OCI-LY1 (cell line): ENCODE data around the gene ADCY7.

Source experiments
- H2AFZ ChIP-seq: fragments of 200-600 bp; sonication (generic), shearing (Covaris generic); 2 replicates; pipeline ENCODE4 v1.6.0; 2014; ENCODE audit warnings: antibody characterized with exemption, mild to moderate bottlenecking, low read length
- H3F3A ChIP-seq: fragments of 200-600 bp; sonication (generic), shearing (Covaris generic); 2 replicates; pipeline ENCODE4 v1.6.0; 2014; ENCODE audit warnings: mild to moderate bottlenecking, antibody characterized with exemption, low read length, moderate library complexity; ENCODE audit not compliant: insufficient read depth
- H3K27ac ChIP-seq: fragments of 200-600 bp; sonication (generic); 2 replicates; pipeline ENCODE4 v1.5.1; 2014; ENCODE audit warnings: low read length, mixed run types, mild to moderate bottlenecking, low read depth; ENCODE audit not compliant: poor library complexity, severe bottlenecking
- H3K27me3 ChIP-seq: fragments of 200-600 bp; sonication (generic); 2 replicates; pipeline ENCODE4 v1.6.0; 2014; ENCODE audit warnings: antibody characterized with exemption, mild to moderate bottlenecking, low read length, moderate library complexity; ENCODE audit not compliant: insufficient read depth
- H3K36me3 ChIP-seq: fragments of 200-600 bp; sonication (generic); 2 replicates; pipeline ENCODE4 v1.6.1; 2014; ENCODE audit warnings: mild to moderate bottlenecking, antibody characterized with exemption, low read length, moderate library complexity, mixed read lengths; ENCODE audit not compliant: insufficient read depth
- H3K4me1 ChIP-seq: fragments of 200-600 bp; sonication (generic); 2 replicates; pipeline ENCODE4 v1.5.1; 2014; ENCODE audit warnings: mild to moderate bottlenecking, low read length, moderate library complexity; ENCODE audit not compliant: insufficient read depth, severe bottlenecking
- H3K4me2 ChIP-seq: fragments of 200-600 bp; sonication (generic), shearing (Covaris generic); 2 replicates; pipeline ENCODE4 v1.6.1; 2014; ENCODE audit warnings: low read length
- H3K4me3 ChIP-seq: fragments of 200-600 bp; sonication (generic); 2 replicates; pipeline ENCODE4 v1.5.1; 2014; ENCODE audit warnings: low read length, low read depth, mild to moderate bottlenecking, mixed read lengths; ENCODE audit not compliant: poor library complexity, severe bottlenecking
- H3K79me2 ChIP-seq: fragments of 200-600 bp; shearing (Covaris generic); 2 replicates; pipeline ENCODE4 v1.6.1; 2016; ENCODE audit warnings: mixed run types, low read length, mixed read lengths; ENCODE audit not compliant: insufficient read depth
- H3K9ac ChIP-seq: fragments of 200-600 bp; sonication (generic), shearing (Covaris generic); 2 replicates; pipeline ENCODE4 v1.6.1; 2014; ENCODE audit warnings: mild to moderate bottlenecking, low read length, mixed read lengths
- H3K9me2 ChIP-seq: fragments of 200-600 bp; sonication (generic), shearing (Covaris generic); 2 replicates; pipeline ENCODE4 v1.6.1; 2014; ENCODE audit warnings: low read depth, mild to moderate bottlenecking, low read length, mixed read lengths
- H3K9me3 ChIP-seq: fragments of 200-600 bp; shearing (Covaris generic); 2 replicates; pipeline ENCODE4 v1.6.1; 2014; ENCODE audit warnings: low read length, mixed read lengths
- H4K20me1 ChIP-seq: fragments of 200-600 bp; sonication (generic), shearing (Covaris generic); 2 replicates; pipeline ENCODE4 v1.6.0; 2016; ENCODE audit warnings: mild to moderate bottlenecking, low read length; ENCODE audit not compliant: insufficient read depth
- EZH2 ChIP-seq: fragments of 200-600 bp; sonication (generic), shearing (Covaris generic); IDR thresholded peaks from 2 replicates; pipeline ENCODE4 v1.8.0; 2017; ENCODE audit warnings: borderline replicate concordance, mixed run types, mild to moderate bottlenecking, antibody characterized with exemption, low read length, moderate library complexity, mixed read lengths
- TF ChIP-seq, protein P1 (sequence below): fragments of 200-600 bp; sonication (generic), shearing (Covaris generic); IDR thresholded peaks from 2 replicates; pipeline ENCODE4 v1.5.1; 2017; ENCODE audit warnings: mild to moderate bottlenecking, antibody characterized with exemption, low read length, moderate library complexity, mixed read lengths

ADCY7 gene

DNA sequence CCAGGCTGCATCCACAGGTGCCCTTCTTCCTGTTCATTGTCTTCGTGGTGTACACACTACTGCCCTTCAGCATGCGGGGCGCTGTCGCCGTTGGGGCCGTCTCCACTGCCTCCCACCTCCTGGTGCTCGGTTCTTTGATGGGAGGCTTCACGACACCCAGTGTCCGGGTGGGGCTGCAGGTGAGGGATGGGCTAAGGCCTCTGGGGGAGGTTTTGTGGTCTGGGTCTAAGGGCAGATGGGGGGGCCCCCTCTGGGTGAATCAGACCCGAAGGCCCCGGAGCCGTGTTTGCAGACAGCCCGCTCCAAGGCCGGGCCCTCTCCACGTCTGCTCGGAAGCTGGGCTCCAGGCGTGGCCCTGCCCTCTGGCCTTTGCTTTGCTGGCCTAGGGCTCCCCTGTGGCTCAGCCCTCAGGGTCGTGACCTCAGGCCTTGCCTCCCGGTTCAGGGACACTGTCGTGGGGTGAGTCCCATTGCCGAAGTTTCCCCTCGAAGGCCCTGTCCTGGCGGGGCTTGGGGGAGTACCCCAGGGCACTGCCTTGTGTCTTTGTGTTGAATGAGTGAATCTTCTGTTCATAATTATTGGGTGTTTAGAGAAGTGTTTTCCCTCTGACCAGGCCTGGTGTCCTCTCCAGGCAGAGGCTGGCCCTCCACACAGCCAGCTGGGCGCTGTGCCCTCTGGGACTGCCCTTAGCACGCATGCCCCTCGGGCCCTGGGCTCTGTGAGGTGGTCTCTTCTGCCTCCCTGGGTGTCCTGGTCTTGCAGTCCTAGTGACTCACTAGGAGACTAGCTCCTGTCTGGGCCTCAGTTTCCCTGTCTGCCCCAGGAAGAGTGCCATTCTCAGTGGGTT is 25.6 kb downstream of the ADCY7 start:
- no peak overlapping the region for H3K27ac ChIP-seq
- H2AFZ ChIP-seq, result no peak overlapping the region
- no peaks in the 10 kb centered on the region for H3K9me2 ChIP-seq
- H3K9ac ChIP-seq, result no peak overlapping the region
- TF ChIP-seq EZH2, result no peak
- TF ChIP-seq, protein P1, sequence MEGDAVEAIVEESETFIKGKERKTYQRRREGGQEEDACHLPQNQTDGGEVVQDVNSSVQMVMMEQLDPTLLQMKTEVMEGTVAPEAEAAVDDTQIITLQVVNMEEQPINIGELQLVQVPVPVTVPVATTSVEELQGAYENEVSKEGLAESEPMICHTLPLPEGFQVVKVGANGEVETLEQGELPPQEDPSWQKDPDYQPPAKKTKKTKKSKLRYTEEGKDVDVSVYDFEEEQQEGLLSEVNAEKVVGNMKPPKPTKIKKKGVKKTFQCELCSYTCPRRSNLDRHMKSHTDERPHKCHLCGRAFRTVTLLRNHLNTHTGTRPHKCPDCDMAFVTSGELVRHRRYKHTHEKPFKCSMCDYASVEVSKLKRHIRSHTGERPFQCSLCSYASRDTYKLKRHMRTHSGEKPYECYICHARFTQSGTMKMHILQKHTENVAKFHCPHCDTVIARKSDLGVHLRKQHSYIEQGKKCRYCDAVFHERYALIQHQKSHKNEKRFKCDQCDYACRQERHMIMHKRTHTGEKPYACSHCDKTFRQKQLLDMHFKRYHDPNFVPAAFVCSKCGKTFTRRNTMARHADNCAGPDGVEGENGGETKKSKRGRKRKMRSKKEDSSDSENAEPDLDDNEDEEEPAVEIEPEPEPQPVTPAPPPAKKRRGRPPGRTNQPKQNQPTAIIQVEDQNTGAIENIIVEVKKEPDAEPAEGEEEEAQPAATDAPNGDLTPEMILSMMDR, result no peak
- no peaks in the 10 kb centered on the region for H3K79me2 ChIP-seq
- H3K9me3 ChIP-seq, result no peaks in the 10 kb centered on the region
- no peaks in the 10 kb centered on the region for H3K4me1 ChIP-seq
- H3K4me3 ChIP-seq, result no peak overlapping the region
- H3K36me3 ChIP-seq, result peaks cover 65% of the 10 kb centered on the region
- no peaks in the 10 kb centered on the region for H3F3A ChIP-seq
- no peaks in the 10 kb centered on the region for H4K20me1 ChIP-seq
- H3K27me3 ChIP-seq, result no peaks in the 10 kb centered on the region
- no peak overlapping the region for H3K4me2 ChIP-seq

DNA sequence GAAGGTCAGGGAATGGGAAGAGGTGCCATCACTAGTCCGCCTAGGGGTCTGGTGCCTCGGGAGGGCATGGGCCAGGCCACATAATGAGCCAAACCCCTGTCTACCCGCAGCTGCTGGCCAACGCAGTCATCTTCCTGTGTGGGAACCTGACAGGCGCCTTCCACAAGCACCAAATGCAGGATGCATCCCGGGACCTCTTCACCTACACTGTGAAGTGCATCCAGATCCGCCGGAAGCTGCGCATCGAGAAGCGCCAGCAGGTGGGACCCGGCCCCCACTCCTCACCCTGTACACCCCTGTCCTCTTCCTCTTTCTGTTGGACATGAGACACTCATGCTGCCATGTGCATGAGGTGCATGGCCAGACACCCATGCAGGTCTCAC is 26.2 kb downstream of the ADCY7 start:
- no peak overlapping the region for H3K9ac ChIP-seq
- H3K79me2 ChIP-seq, result no peaks in the 10 kb centered on the region
- no peaks in the 10 kb centered on the region for H3F3A ChIP-seq
- no peak overlapping the region for H3K27ac ChIP-seq
- peaks cover 63% of the 10 kb centered on the region for H3K36me3 ChIP-seq
- TF ChIP-seq, protein P1, result no peak
- TF ChIP-seq EZH2, result no peak
- H3K9me3 ChIP-seq, result no peaks in the 10 kb centered on the region
- H4K20me1 ChIP-seq, result no peaks in the 10 kb centered on the region
- no peak overlapping the region for H2AFZ ChIP-seq
- H3K27me3 ChIP-seq, result no peaks in the 10 kb centered on the region
- H3K4me3 ChIP-seq, result no peak overlapping the region
- H3K4me1 ChIP-seq, result no peaks in the 10 kb centered on the region
- no peak overlapping the region for H3K4me2 ChIP-seq
- H3K9me2 ChIP-seq, result no peaks in the 10 kb centered on the region

- TF ChIP-seq, protein P1, result no peak
- no peak for TF ChIP-seq EZH2
- H3K4me1 ChIP-seq, result no peaks in the 10 kb centered on the region
- no peaks in the 10 kb centered on the region for H3K27me3 ChIP-seq
- no peak overlapping the region for H3K9ac ChIP-seq
- H3K9me2 ChIP-seq, result no peaks in the 10 kb centered on the region
- H4K20me1 ChIP-seq, result no peaks in the 10 kb centered on the region
- H3K36me3 ChIP-seq, result peaks cover 56% of the 10 kb centered on the region
- no peak overlapping the region for H3K4me3 ChIP-seq
- H3K79me2 ChIP-seq, result no peaks in the 10 kb centered on the region
- no peak overlapping the region for H2AFZ ChIP-seq
- H3F3A ChIP-seq, result no peaks in the 10 kb centered on the region
- no peak overlapping the region for H3K4me2 ChIP-seq
- no peaks in the 10 kb centered on the region for H3K9me3 ChIP-seq
- H3K27ac ChIP-seq, result no peak overlapping the region
Measured at GRCh38 chr16:50293041-50293783, 26.9 kb downstream of the ADCY7 start.
